ENCODE results near the gene CIP2A. TPM values are rescaled to one million over a fixed set of nuclear protein-coding genes. Genes with fewer than 3 reads are reported as not detected.

Gene CIP2A
- total RNA-seq, 1 donor from 2014 or later, result 6.9 TPM

- H3K36me3 ChIP-seq, result no peaks in the 10 kb centered on the region
- H3K4me3 ChIP-seq, result no peak overlapping the region
- no peak for TF ChIP-seq CTCF (IDR thresholded peaks at IDR 0.05)
- TF ChIP-seq POLR2AphosphoS5 (IDR thresholded peaks at IDR 0.05; ENCODE audit: insufficient read depth in 1 of 2, low read depth in 1 of 2), result no peak
- no peak for TF ChIP-seq POLR2A (IDR thresholded peaks at IDR 0.05)
- H3K27ac ChIP-seq, result no peak overlapping the region
- no peaks in the 10 kb centered on the region for H3K27me3 ChIP-seq
- no peaks in the 10 kb centered on the region for H3K9me3 ChIP-seq
- intact Hi-C loops (cut with DNase I), result no loop called here
- H3K4me1 ChIP-seq, result no peaks in the 10 kb centered on the region
- no peak for DNase-seq (ENCODE audit: extremely low spot score in 2 of 2)
These were observed 64.0 kb downstream of the CIP2A start for GRCh38 chr3:108525256-108525655.

DNA sequence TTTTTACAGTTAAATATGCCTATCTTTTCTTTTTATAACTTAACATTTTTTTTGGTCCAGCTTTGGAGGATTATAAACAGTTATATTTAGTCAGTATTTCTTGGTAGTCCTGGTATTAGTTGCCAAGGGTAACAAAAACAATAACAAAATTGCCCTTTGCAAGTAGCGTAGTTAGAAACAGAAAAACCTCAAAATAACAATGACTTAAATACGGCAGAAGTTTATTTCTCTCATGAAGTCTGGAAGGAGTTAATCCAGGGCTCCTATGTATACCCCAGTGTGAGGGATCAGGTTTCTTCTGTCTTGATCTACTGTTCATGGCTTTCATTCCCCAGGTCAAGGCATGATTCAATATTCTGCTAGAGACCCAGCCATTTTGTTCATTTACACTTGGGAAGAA lies 64.7 kb downstream of the CIP2A start:
- intact Hi-C loops (cut with DNase I), result no loop called here
- no peak for DNase-seq (ENCODE audit: extremely low spot score in 2 of 2)
- H3K36me3 ChIP-seq, result no peaks in the 10 kb centered on the region
- no peaks in the 10 kb centered on the region for H3K4me1 ChIP-seq
- no peaks in the 10 kb centered on the region for H3K27me3 ChIP-seq
- H3K4me3 ChIP-seq, result no peak overlapping the region
- no peak for TF ChIP-seq POLR2A (IDR thresholded peaks at IDR 0.05)
- TF ChIP-seq POLR2AphosphoS5 (IDR thresholded peaks at IDR 0.05; ENCODE audit: insufficient read depth in 1 of 2, low read depth in 1 of 2), result no peak
- no peak for TF ChIP-seq CTCF (IDR thresholded peaks at IDR 0.05)
- H3K9me3 ChIP-seq, result no peaks in the 10 kb centered on the region
- no peak overlapping the region for H3K27ac ChIP-seq

- intact Hi-C loops (cut with DNase I), result no loop called here
- H3K27me3 ChIP-seq, result no peaks in the 10 kb centered on the region
- H3K27ac ChIP-seq, result no peak overlapping the region
These were observed 70.3 kb downstream of the CIP2A start for GRCh38 chr3:108518895-108519294.

GRCh38 chr3:108516881-108517280 lies 72.4 kb downstream of the CIP2A start:
- intact Hi-C loops (cut with DNase I), result no loop called here
- TF ChIP-seq POLR2A (IDR thresholded peaks at IDR 0.05) (no peak), CTCF (IDR thresholded peaks at IDR 0.05) (no peak), POLR2AphosphoS5 (IDR thresholded peaks at IDR 0.05; ENCODE audit: insufficient read depth in 1 of 2, low read depth in 1 of 2) (no peak)

More at GRCh38 chr3:108518895-108519294, 70.3 kb downstream of the CIP2A start:
- H3K9me3 ChIP-seq, result no peaks in the 10 kb centered on the region
- no peaks in the 10 kb centered on the region for H3K4me1 ChIP-seq
- DNase-seq (ENCODE audit: extremely low spot score in 2 of 2), result no peak
- no peak overlapping the region for H3K4me3 ChIP-seq
- H3K36me3 ChIP-seq, result no peaks in the 10 kb centered on the region
- TF ChIP-seq POLR2AphosphoS5 (IDR thresholded peaks at IDR 0.05; ENCODE audit: insufficient read depth in 1 of 2, low read depth in 1 of 2) (no peak), POLR2A (IDR thresholded peaks at IDR 0.05) (no peak), CTCF (IDR thresholded peaks at IDR 0.05) (no peak)

DNA sequence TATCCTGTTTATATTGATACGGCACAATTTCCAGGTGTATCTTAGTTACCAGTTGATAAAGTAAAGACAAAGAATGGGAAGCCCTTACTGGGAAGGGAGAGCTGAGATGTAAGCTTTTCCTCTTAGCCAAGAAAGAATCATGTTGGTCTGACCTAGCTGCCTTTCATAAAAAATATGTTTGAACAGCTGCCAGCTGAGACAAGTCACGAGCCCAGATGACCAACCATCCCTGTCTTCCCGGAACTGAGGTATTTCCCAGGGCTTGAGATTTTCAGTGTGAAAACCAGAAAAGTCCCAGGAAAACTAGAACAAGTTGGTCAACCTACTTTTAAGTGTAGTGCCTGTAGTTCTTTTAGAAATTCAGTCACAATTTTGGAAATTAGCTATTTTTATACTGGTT lies 75.3 kb downstream of the CIP2A start:
- Histone ChIP-seq H3K27me3 (no peaks in the 10 kb centered on the region), H3K27ac (no peak overlapping the region), H3K9me3 (no peaks in the 10 kb centered on the region), H3K4me3 (no peak overlapping the region), H3K36me3 (no peaks in the 10 kb centered on the region), H3K4me1 (peaks cover 6% of the 10 kb centered on the region)
- TF ChIP-seq POLR2A (IDR thresholded peaks at IDR 0.05) (no peak), POLR2AphosphoS5 (IDR thresholded peaks at IDR 0.05; ENCODE audit: insufficient read depth in 1 of 2, low read depth in 1 of 2) (no peak), CTCF (IDR thresholded peaks at IDR 0.05) (no peak)
- intact Hi-C loops (cut with DNase I), result no loop called here
- no peak for DNase-seq (ENCODE audit: extremely low spot score in 2 of 2)

More at GRCh38 chr3:108516881-108517280, 72.4 kb downstream of the CIP2A start:
- H3K27ac ChIP-seq, result no peak overlapping the region
- no peaks in the 10 kb centered on the region for H3K36me3 ChIP-seq
- H3K4me1 ChIP-seq, result peaks cover 3% of the 10 kb centered on the region
- no peaks in the 10 kb centered on the region for H3K9me3 ChIP-seq
- H3K4me3 ChIP-seq, result no peak overlapping the region
- no peak for DNase-seq (ENCODE audit: extremely low spot score in 2 of 2)
- H3K27me3 ChIP-seq, result no peaks in the 10 kb centered on the region

All from vagina (tissue), 2 donors.